ENCODE results near the gene NFE2L2.

NFE2L2 gene

DNA sequence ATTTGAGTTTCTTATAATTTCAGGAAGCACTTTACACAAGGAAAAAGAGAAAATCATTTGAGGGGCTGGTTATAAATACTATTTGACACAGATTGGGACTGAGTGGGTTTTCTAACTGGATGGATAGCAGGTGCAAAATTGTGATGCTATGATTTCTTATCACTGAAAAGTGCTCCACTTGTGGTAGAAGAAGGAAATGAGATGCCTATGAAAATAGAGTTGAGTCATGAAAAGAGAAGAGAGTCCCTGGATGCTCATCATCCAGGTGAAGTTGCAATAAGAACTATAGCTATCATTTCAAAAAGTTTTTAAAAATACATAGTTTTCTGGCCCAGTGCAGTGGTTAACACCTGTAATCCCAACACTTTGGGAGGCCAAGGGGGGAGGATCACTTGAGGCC, 39.4 kb upstream of the NFE2L2 start:
- H3K9me3 Mint-ChIP-seq: no peaks in the 10 kb centered on the region
- TF ChIP-seq, protein P1, sequence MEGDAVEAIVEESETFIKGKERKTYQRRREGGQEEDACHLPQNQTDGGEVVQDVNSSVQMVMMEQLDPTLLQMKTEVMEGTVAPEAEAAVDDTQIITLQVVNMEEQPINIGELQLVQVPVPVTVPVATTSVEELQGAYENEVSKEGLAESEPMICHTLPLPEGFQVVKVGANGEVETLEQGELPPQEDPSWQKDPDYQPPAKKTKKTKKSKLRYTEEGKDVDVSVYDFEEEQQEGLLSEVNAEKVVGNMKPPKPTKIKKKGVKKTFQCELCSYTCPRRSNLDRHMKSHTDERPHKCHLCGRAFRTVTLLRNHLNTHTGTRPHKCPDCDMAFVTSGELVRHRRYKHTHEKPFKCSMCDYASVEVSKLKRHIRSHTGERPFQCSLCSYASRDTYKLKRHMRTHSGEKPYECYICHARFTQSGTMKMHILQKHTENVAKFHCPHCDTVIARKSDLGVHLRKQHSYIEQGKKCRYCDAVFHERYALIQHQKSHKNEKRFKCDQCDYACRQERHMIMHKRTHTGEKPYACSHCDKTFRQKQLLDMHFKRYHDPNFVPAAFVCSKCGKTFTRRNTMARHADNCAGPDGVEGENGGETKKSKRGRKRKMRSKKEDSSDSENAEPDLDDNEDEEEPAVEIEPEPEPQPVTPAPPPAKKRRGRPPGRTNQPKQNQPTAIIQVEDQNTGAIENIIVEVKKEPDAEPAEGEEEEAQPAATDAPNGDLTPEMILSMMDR (IDR thresholded peaks at IDR 0.05; ENCODE audit: unreplicated experiment in 3 of 3): no peak
- no peak overlapping the region for H3K27ac Mint-ChIP-seq
- peaks cover 3% of the 10 kb centered on the region for H3K27me3 Mint-ChIP-seq (ENCODE audit: low read depth)
- no peaks in the 10 kb centered on the region for H3K4me1 Mint-ChIP-seq
- no peak overlapping the region for H3K4me3 Mint-ChIP-seq
- H3K36me3 Mint-ChIP-seq (ENCODE audit: low read depth): no peaks in the 10 kb centered on the region

DNA sequence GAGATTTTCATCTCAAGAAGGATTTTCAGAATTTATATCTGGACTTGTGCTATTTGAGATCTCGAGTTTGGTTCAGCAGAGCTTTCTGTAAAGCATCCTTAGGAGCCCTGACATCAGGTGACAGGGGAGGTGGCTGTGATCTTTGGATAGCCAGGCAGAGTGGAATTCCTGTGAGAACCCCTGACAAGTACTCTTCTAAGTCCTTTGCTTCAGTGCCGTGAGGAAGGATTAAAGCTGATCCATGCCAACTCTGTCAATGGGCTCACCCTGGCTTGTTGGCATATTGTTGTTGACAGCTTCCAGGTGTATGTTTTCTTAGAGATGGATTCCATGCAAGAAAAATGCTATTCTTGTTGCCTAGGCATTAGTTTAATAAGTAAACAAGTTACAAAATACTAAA, 38.0 kb upstream of the NFE2L2 start:
- H3K27ac Mint-ChIP-seq: no peak overlapping the region
- no peaks in the 10 kb centered on the region for H3K9me3 Mint-ChIP-seq
- H3K4me1 Mint-ChIP-seq: no peaks in the 10 kb centered on the region
- H3K36me3 Mint-ChIP-seq (ENCODE audit: low read depth): no peaks in the 10 kb centered on the region
- peaks cover 3% of the 10 kb centered on the region for H3K27me3 Mint-ChIP-seq (ENCODE audit: low read depth)
- TF ChIP-seq, protein P1 (IDR thresholded peaks at IDR 0.05; ENCODE audit: unreplicated experiment in 3 of 3): no peak
- no peak overlapping the region for H3K4me3 Mint-ChIP-seq

DNA sequence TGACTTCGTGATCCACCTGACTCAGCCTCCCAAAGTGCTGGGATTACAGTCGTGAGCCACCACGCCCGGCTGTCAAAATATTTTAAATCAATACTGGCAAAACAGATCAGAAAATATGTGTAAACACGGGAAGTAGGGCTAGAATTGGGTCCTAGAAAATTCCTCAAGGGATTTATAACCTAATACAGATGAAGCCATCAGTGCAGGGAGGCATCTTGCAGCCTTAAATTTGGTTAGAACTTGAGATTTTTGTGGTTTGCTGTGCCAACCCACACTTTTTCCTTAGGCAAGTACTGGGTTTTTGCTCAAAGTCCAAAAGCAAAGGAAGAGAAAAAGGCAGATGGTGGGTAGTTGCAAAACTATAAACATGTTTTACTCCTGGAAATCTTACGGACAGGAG, 33.7 kb upstream of the NFE2L2 start:
- Mint-ChIP-seq H3K36me3 (ENCODE audit: low read depth) (no peaks in the 10 kb centered on the region), H3K4me3 (no peak overlapping the region), H3K27me3 (ENCODE audit: low read depth) (peaks cover 5% of the 10 kb centered on the region), H3K4me1 (peaks cover 12% of the 10 kb centered on the region), H3K27ac (no peak overlapping the region), H3K9me3 (no peaks in the 10 kb centered on the region)
- TF ChIP-seq, protein P1 (IDR thresholded peaks at IDR 0.05; ENCODE audit: unreplicated experiment in 3 of 3): no peak

DNA sequence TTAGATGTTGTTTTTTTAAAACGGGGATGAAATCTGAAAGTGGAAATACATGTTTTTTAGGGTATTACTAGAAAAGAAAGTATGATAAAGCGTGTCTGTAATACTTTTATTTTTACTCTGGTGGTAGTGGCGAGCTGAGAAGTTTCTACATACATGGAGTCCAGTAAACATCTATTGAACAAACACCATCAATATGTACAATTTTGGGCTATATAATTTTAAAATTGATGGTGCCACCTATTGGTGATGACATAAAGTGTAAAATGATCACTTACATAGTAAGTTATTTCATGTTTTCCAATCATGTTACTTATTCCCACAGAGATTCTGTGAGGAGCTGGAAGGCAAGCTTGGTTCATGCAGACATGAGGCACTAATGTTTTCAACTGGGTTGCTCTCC, 31.5 kb upstream of the NFE2L2 start:
- H3K36me3 Mint-ChIP-seq (ENCODE audit: low read depth): no peaks in the 10 kb centered on the region
- no peaks in the 10 kb centered on the region for H3K9me3 Mint-ChIP-seq
- H3K27ac Mint-ChIP-seq: peak overlapping the region; percentile 95 to 99 (median 99)
- peaks cover 5% of the 10 kb centered on the region for H3K27me3 Mint-ChIP-seq (ENCODE audit: low read depth)
- TF ChIP-seq, protein P1 (IDR thresholded peaks at IDR 0.05; ENCODE audit: unreplicated experiment in 3 of 3): peak; percentile 8 to 38 (median 36)
- peak overlapping the region in 2 of 3 experiments; percentile 3 to 34 for H3K4me3 Mint-ChIP-seq
- H3K4me1 Mint-ChIP-seq: peaks cover 12% of the 10 kb centered on the region

DNA sequence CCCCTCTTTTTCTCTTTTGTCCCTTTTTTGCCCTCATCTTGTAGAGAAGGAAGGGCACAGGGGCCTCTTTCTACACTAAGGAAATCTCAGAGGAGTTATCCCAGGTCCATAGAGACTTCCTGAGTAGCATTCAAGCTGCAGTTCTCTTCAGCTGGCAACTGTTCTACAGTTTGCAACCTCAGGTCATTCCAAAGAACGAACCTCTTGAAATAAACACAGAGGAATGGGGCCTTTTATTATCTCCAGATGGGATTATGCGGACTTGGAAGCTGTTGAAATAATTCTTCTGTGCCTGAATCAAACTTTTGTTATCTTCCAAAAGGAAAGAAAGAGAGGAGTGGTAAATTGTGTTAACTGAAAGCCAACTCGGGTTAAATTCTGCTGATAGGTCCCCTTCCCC, 31.0 kb upstream of the NFE2L2 start:
- no peaks in the 10 kb centered on the region for H3K9me3 Mint-ChIP-seq
- peaks cover 12% of the 10 kb centered on the region for H3K4me1 Mint-ChIP-seq
- peak overlapping the region in 2 of 3 experiments; percentile 22 to 34 for H3K4me3 Mint-ChIP-seq
- peaks cover 5% of the 10 kb centered on the region for H3K27me3 Mint-ChIP-seq (ENCODE audit: low read depth)
- H3K27ac Mint-ChIP-seq: peak overlapping the region; percentile 95 to 99 (median 99)
- TF ChIP-seq, protein P1 (IDR thresholded peaks at IDR 0.05; ENCODE audit: unreplicated experiment in 3 of 3): no peak
- H3K36me3 Mint-ChIP-seq (ENCODE audit: low read depth): no peaks in the 10 kb centered on the region

DNA sequence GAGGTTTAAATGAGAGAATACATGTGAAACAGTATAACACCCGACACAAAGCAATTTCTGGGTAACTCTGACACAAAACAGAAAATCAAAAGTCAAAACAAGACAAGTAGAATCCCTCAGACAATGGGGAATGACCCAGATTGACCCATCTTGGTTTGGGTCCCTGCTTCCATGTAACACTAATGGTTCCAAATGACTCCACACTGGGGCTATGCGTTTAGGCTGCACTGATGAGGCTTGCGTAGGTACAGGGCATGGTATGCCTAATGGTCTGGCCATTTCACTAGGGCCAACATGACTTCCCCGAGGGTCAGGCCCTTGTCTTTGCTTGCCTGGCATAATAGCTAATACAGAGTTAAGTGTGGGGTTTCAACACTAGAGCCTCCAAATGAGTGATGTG, 27.2 kb upstream of the NFE2L2 start:
- Mint-ChIP-seq H3K36me3 (ENCODE audit: low read depth) (no peaks in the 10 kb centered on the region), H3K4me1 (peaks cover 12% of the 10 kb centered on the region), H3K9me3 (no peaks in the 10 kb centered on the region), H3K27ac (no peak overlapping the region), H3K27me3 (ENCODE audit: low read depth) (peaks cover 5% of the 10 kb centered on the region), H3K4me3 (no peak overlapping the region)
- TF ChIP-seq, protein P1 (IDR thresholded peaks at IDR 0.05; ENCODE audit: unreplicated experiment in 3 of 3): no peak
